ENCODE data around the gene VCP.

The VCP gene

GRCh38 chr9:35102769-35103659, 30.6 kb upstream of the VCP start, which contains the start of gene STOML2:
STOML2 (minus strand) TSS chr9:35103131; CDS start chr9:35103094, 37 bp downstream.
- peak; percentile 70 for FAIRE-seq

DNA sequence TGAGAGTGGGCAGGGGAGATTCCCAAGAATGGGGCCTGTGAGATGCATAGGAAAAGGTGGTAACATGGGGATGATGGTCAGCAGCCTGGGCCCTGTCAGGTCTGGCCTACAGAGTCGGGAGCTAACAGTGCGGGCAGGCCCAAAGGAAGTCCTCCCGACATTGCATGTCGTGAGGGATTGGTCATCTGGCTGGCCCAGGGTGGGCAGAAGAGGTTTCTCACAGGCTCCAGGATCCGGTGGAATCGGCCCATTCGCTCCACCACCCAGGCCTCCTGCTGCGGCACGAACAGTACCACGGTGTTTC, 30.0 kb upstream of the VCP start:
- no peak for FAIRE-seq

DNA sequence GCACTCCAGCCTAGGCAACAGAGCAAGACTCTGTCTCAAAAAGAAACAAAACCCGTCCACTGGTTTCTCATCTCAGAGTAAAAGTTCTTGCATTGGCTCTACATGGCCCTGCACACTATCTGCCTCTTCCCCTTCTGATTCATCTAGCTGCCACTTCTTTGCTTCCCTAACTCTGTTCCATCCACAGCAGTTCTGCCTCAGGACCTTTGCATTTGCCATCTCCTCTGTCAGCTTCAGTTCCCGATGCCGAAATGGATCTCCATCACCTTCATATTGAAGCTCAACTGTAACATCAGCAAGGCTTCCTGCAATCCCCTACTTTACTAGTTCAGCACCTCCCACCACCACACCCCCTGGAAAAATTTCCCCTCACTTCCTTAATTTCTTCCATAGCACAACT, 25.1 kb upstream of the VCP start:
- no peak for FAIRE-seq

DNA sequence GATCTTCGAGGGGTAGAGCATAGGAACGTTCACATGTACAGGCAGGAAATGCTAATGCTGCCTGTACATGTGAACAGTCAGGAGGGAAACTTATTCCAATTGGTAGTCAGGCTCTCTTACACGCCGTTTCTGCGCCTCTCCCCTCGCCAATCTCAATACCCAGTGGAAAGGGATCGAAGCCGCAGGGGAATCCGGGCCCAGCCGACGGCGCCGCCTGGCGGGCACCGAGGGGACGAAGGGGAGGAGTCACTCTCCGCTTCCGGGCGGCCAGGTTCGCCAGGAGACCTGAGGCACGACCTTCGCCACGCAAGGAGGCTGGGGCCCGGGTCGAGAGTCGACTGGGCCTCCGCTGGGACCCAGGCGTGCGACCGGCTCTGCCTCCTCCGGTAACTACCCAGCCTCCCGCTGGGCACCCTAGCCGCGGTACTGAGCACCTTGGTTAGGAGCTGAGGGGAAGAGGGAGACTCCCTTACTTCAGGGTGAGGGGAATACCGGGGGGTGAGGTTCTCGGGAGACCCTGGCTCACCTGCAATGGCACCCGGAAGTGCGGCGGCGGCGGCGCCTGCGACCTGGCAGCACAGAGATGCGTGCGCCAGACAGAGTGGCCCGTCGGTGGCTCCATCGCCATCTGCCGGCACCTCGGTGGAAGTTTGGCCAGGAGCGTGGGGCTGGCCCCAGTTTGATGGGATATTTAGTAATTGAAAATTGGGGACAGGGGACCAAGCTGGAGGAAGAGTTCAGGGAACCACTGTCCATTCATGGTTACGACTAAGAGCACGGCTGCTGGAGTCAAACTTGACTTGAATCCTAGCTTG, 23.8 kb upstream of the VCP start, which contains the start of gene PIGO:
PIGO (minus strand) TSS at position 557 of the 815 bp plus-strand sequence. CDS start 1,026 bp downstream, outside the sequence.
- no peak for FAIRE-seq

GRCh38 chr9:35091536-35091935, 19.1 kb upstream of the VCP start:
- FAIRE-seq: no peak

- FAIRE-seq: no peak
These were observed 17.0 kb upstream of the VCP start for GRCh38 chr9:35089434-35089833.

- FAIRE-seq: no peak
These were observed 12.7 kb upstream of the VCP start for GRCh38 chr9:35085078-35085477.

DNA sequence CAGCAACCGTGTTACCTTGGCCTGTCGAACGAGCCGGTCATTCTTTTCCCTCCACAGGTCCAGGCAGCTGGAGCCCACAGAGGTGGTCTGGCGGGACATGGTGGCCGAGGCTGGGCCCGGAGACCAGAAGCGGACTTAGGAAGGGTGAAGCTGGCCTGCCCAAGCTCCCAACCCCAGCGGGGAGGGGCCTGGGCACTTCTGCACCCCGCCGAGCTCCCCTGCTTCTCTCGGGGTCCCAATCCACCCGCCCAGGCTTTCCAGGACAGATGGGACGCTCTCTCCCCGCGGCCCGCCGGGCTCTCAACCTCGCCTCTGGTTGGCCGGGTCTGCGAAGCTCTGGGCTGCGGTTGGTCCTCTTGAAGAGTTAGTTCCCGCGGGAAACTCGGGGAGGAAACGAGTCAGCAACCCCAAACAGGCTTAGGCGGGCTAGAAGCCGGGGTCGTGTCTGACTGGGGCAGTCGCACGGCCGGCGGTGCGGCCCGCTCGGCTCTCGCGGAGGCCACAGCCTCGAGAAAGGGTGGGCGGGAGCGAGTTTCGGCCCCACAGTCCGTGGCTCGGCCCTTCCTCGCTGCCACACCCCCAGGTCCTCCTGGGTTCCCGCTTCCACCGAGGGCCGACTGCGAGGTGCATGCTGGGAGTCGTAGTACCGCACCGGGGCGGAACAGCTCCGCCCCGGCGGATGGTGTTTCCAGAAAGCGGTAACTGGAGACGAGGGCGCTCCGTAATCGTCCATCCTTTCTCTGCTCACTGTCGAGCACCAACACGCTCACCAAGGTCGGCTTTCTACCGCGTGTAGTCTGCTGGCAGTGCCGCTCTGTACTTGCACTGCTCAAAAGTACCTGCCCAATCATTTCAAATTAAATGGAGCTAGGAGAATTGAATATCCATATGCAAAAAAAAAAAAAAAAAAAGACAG, 7.3 kb upstream of the VCP start, which contains the start of gene FANCG:
FANCG (minus strand) TSS at position 517 of the 916 bp plus-strand sequence; CDS start at position 99, 418 bp downstream.
- peak; percentile 21 for FAIRE-seq

GRCh38 chr9:35079041-35079425, 6.6 kb upstream of the VCP start:
- FAIRE-seq: no peak

- no peak for FAIRE-seq
These were observed 5.6 kb upstream of the VCP start for GRCh38 chr9:35078066-35078465.

DNA sequence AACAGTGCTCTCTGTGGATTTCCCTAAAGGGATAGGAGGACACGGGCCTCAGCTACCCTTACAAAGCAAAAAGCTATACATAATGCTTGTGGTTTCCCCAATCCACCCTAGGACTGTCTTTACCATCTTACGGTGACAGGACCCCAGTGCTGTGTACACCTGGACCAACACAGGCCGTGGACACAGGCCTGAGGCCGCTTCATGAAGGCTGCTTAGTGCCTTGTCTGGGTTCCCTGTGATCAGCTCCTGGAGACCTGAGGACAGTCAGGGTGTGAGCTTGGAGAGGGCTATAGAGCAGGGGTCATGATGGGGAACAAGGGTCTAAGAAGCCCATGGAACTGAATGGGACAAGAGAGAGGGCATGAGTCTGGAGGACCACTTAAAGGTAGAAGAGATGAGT, 4.4 kb upstream of the VCP start:
- no peak for FAIRE-seq

DNA sequence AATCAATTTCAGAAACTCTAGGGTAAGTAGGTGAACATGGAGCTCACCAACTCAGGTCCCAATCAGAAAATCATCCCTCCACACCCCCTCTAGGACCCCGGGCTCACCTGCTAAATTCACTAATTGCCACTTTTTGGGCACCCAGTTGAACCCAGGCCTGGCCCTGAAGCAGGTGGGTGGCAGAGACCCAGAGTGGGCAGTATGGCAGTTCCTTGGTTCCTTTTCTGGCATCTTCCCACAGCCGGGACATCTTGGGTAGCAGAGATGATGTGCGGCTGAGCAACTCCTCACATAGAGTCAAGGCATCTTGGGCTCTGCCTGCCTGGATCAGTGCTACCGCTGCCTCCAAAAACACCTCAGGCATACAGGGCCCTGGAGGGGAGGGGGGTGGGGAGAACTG, 2.9 kb upstream of the VCP start:
- no peak for FAIRE-seq

GRCh38 chr9:35074791-35075190, 2.4 kb upstream of the VCP start:
- no peak for FAIRE-seq

GRCh38 chr9:35074141-35074540, 1.7 kb upstream of the VCP start:
- FAIRE-seq: no peak

GRCh38 chr9:35073279-35073612, 821 bp upstream of the VCP start:
- no peak for FAIRE-seq

DNA sequence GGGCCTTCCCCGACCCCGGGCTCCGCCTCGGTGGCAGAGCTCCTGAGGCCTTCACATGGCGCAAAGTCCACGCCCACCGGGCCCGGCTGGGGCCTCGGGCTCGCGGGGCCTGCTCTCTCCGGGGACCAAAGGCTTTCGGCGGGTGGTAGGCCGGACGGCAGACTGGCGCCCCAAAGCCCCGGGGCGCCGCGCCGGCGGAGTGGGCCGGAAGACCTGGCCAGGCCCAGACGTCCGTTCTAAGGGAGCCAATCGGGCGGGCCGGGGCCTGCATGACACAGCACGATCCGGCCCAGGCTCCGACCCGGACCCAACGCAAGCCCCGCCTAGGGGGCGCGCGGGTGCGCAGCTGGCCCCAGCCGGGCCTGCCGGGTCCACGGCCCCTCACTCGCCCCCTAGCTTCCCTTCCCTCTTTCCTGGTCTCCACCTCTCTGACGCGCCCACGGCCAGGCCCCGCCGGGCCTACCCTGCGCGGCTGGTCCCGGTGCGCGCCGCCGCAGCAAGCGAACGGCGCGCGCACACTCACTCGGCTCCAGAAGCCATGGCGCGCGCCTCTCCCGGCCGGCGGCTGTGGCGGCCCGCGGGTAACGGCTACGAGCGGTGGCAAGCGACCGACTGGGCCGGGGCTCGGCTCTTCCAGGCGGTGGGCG, 488 bp downstream of the VCP start:
- no peak for FAIRE-seq

DNA sequence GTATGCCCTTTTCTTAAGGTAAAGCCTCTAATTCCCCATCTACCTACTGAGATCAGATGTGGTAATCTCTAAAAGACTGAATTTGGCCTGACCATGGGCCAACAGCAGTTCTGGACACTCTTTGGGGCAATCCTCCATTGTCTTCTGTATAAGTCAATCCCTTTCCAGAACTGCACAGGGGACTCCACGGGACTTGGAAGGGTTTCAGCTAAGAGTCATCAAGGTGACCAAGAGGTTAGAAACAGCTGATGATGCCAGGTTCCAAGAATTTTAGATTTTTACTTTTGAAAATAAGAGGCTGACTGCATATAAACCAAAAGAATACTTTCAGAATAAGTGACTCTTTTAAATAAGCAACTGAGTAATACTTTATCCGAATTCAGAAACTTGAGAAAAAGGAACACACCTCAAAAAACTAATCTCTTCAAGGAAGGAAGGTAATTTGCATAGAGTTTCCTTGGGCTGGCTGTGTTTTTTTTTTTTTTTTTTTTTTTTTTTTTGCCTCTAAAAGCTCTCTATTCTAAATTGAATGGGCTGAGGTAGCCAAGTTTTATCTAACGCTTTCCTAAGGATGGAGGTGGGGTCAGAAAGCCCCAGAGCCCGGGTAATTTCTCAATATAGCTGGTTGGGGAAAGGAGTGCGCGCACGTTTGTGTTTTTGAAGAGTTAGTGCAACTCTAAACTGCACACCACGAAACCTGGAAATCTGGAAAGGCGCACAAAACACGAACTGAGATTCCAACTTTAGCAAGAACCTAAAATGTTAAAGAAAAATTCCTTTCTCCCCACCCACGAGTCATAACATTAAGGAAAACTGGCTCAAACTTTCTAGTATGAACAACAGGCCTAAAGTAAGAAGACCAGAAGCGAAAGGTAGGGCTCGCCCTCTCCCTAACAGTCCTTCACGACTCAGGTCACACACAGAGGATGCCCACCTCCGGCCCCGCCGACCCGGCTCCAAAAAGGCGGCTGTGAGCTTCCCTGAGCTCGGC, 1.3 kb downstream of the VCP start:
- no peak for FAIRE-seq

DNA sequence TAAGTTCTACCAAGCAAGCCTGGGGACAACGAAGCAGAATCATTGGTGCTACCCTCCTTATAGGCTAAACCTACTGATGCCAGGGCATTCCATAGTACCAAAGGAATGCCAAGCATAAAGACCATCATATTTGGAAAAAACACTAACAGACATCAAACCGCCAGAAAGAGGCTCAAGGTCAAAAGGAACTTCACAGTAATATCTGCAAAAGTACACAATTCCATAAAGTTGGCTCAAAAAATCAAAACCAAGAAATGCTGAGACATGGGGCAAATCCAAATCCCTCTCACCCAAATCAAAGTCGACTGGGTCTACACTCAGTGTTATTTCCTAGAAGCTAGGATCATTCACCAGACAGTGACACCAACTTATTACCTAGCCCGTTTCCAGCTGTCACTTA, 3.4 kb downstream of the VCP start:
- no peak for FAIRE-seq

DNA sequence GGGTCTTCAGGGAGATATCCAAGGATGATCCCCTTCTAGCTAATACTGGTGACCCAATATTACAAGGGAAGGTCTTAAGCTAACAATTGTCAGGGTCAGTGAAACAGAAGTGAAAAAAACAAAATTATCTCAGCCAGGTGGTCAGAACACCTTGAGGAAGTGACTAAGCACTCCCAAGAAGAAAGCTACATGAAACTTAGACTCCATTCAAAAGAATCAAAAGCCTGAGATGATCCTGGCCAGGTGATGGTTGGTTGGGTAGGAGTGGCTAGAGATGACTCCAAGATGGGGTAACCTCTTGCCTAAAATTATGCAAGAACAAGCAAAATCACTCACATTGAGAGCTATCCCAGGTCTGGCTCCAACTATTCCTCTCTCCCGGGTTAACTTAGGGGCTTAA, 5.4 kb downstream of the VCP start:
- no peak for FAIRE-seq

DNA sequence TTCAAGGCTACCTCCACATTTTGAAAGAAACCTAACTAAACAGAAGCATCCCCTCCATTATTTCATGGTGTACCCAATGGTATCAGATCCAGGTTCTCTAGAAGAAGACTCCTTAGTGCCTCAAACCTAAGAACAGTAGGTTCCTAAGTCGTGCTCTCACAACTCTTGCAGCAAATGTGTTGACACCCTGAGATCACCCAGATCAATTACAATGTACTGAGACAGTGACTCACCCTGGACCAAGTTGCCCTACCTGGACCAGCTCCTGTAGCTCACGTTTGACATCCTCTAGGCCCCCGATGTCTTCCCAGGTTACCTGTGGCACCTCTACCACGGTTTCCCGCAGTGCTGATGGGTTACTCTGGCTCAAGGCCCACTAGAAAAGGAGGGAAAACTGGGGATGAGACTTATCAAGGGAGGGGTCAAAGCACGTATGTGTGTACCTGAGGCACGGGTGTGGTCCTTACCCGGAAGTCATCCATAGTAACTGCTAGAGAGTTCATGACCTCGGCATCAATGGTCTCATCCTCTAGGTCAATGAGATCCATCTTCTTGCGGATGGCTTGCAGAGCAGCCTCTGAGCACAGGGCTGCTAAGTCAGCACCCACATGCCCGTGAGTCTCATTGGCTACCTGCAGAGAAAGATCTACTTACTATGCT, 11.7 kb downstream of the VCP start:
- no peak for FAIRE-seq
